Stimulated activated CD8-positive, alpha-beta memory T cell treated with anti-CD3 and anti-CD28 coated beads, Interleukin-12 subunit alpha, Interleukin-12 subunit beta, amount 100 ng/mL, for 24 hours (primary cell): Measurements from ENCODE around the gene PDGFRB.

Source experiments
- DNase-seq: peaks from one replicate; pipeline ENCODE4 v3.0.0-alpha.2; 2020; ENCODE audit errors: extremely low read depth

The PDGFRB gene

GRCh38 chr5:150144246-150144801 lies 11.3 kb downstream of the PDGFRB start:
- no peak for DNase-seq

- DNase-seq = no peak
Measured at GRCh38 chr5:150143350-150144245, 12.0 kb downstream of the PDGFRB start.

GRCh38 chr5:150142959-150143349 lies 12.7 kb downstream of the PDGFRB start:
- DNase-seq = no peak

GRCh38 chr5:150142185-150142958 lies 13.3 kb downstream of the PDGFRB start:
- DNase-seq = no peak

GRCh38 chr5:150141544-150142184 lies 14.0 kb downstream of the PDGFRB start:
- DNase-seq = no peak

GRCh38 chr5:150140830-150141229 lies 14.8 kb downstream of the PDGFRB start:
- DNase-seq = no peak

GRCh38 chr5:150139334-150139733 lies 16.3 kb downstream of the PDGFRB start:
- no peak for DNase-seq

GRCh38 chr5:150138551-150139265 lies 16.9 kb downstream of the PDGFRB start:
- DNase-seq = no peak

- DNase-seq = no peak
Measured at GRCh38 chr5:150137997-150138396, 17.6 kb downstream of the PDGFRB start.

GRCh38 chr5:150137168-150137957 lies 18.3 kb downstream of the PDGFRB start:
- DNase-seq = no peak

- no peak for DNase-seq
Measured at GRCh38 chr5:150136305-150137167, 19.1 kb downstream of the PDGFRB start.

- no peak for DNase-seq
Measured at GRCh38 chr5:150135557-150136304, 19.9 kb downstream of the PDGFRB start.

GRCh38 chr5:150134198-150134588 lies 21.5 kb downstream of the PDGFRB start:
- DNase-seq = no peak

GRCh38 chr5:150133581-150134197 lies 22.0 kb downstream of the PDGFRB start:
- no peak for DNase-seq

GRCh38 chr5:150132740-150133139 lies 22.9 kb downstream of the PDGFRB start:
- no peak for DNase-seq

GRCh38 chr5:150131978-150132694 lies 23.5 kb downstream of the PDGFRB start:
- DNase-seq = no peak

- no peak for DNase-seq
Measured at GRCh38 chr5:150131461-150131860, 24.2 kb downstream of the PDGFRB start.

- no peak for DNase-seq
Measured at GRCh38 chr5:150130493-150130922, 25.1 kb downstream of the PDGFRB start.
